HG03159 (cell line): Measurements from ENCODE around the gene CUX1.
"Not testable (repeated sequence)": the region's sequence is repeated elsewhere in the genome, so short reads cannot be mapped to it uniquely, and the experiment has no call there.

ENCODE experiments used
- ATAC-seq: cut with Tn5 transposase; IDR thresholded peaks from one replicate; pipeline ENCODE4 v1.9.1; 2021; ENCODE audit warnings: mild to moderate bottlenecking, moderate library complexity; ENCODE audit not compliant: unreplicated experiment

CUX1 gene

DNA sequence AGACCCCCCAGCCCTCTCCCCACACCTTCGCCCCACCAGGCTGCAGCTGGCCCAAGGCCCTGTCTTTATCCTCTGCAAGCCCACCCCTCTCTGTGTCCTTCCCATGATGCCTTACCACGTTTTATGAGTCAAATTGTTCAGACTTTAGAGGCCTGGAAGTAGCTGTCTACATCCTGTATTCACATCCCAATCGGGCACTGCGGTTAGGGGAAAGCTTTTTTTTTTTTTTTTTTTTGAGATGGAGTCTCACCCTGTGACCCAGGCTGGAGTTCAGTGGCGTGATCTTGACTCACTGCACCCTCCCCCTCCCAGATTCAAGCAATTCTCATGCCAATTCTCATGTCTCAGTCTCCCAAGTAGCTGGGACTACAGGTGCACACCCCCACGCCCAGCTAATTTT, 347.7 kb downstream of the CUX1 start:
- ATAC-seq = no peak

DNA sequence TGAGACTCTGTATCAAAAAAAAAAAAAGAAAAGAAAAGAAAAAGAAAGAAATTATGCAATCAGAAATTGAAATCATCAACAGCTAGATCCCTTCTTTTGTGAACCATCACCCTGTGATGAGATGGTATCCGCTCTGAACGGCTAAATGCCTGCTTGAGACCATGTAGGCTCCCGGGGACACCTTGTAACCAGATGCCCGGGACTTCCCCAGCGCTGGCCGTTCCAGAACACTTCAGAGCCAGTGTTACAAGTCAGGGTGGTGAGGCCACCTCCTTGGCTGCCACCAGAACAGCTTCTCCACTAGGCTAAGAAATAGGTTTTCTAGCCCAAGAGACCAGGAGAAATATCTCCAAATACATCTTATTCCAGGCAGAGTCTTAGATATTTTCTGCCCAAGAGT, 349.8 kb downstream of the CUX1 start:
- no peak for ATAC-seq

DNA sequence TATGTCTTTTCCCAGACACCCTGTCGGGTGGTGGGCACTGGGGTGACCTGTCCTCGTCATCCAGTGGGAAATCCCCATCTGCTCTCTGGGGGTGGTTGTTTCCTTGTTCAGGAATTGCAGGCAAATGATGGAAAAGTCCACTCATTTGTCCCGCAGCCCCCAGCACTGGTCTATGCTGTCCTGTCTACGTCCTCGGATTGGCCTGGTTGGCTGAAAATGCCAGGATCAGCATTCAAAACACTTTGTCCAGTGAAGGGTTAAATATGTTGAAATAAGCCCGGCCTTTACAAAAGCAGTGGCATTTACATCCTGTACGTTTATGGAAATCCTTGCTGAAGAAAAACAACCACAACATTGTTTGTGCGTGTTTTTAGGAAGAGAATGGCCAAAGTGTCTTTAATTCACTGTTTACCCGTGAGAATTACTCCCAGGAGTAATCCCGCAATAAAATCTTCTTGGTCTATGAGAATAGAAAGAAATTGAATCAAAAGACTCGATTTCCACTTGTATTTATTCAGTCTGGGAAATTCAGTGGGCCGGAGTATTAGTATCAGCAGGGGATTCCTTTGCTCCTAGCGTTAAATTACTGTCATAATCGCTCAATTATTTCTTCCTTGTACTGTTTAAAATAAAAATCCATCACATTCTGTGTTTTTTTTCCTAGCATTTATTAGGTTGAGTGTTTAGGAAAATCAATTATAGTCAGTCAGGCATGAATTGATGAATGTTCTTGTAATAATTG, 352.4 kb downstream of the CUX1 start:
- no peak for ATAC-seq

DNA sequence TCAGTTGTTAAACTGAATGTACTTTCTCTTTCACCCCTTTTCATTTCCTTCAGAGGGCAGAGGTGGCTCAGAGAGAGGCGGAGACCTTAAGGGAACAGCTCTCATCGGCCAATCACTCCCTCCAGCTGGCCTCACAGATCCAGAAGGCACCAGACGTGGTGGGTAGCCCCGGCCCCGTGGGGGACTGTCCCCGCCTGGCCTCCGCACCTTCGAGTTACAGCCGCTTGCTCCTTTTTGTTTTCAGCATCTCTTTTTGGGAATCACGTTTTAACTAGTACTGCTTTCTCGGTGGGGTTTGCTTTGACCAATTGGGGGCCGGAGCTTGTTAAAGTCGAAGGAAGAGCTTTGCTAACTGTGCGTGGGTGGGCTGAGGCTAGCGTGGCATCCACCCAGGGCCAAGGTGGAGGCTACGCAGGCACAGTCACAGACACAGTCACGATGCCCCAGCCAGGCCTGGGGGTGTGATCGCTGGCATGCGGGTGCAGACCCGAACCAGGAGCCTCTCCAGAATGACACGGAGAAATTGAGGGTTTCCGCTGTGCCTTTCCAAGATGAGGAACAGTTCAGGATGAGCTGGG, 353.1 kb downstream of the CUX1 start:
- ATAC-seq = no peak

DNA sequence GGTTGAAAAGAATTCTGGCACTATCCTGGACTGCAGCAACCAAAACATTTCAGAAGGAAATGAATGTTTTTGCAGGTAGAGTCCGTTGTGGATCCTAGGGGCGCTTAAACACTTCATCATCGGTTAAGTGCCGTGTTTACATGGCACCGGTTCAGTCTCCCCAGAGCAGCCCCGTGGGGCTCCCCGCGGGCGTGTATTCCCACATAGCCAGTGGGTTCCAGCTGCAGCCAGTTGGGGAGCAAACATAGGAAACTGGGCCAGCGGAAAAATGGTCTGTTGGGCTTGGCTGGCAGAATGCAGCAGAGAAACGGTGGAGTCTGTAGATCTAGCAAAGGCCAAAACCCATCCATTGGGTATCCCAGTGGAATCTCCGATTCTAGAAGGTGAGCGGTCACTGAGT, 356.2 kb downstream of the CUX1 start:
- ATAC-seq = no peak

DNA sequence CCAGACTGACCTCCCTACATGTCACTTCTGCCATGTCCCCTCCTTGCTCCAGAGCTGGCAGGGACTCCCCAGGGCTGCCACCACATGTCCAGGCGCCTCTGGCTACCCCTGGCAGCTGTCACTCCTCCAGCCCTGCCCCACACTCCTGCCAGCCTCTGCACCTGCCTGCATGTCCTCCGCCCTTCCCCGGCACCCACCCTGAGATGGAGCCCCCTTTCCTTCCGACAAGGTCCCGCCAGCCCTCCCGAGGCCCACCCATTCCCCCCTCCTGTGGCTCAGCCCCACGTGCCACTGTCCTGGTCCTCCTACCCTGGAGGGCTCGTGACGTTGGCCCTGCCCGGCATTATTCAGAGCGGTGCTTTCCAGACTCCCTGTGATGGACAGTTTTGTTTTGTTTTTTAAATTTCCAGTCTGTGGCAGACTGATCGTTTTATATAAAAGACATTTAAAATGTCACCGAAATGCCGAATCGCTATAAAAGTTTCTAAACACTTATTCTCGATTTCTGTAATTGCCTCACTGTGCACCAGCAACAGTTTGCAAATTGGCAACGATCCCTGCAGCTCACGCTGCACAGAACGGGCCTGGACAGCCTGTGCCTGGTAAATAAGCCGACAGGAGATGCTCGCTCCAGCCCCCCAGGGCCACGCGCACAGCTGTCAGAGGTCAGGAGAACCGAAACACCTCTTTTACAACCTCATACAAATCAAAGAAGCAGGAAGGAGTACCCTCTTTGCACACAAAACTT, 358.2 kb downstream of the CUX1 start:
- no peak for ATAC-seq

DNA sequence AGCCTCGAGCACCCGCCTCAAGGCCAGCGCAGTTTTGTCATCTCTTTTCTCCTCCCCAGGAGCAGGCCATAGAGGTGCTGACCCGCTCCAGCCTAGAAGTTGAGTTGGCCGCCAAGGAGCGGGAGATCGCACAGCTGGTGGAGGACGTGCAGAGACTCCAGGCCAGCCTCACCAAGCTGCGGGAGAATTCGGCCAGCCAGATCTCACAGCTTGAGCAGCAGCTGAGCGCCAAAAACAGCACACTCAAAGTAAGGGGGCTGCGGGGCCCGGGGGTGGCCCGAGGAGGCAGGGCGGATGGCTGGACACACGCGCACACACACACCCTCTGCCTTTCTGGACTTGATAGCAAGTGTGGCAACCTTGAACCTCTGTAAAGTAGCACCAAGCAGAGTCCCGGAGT, 361.0 kb downstream of the CUX1 start:
- ATAC-seq = no peak

DNA sequence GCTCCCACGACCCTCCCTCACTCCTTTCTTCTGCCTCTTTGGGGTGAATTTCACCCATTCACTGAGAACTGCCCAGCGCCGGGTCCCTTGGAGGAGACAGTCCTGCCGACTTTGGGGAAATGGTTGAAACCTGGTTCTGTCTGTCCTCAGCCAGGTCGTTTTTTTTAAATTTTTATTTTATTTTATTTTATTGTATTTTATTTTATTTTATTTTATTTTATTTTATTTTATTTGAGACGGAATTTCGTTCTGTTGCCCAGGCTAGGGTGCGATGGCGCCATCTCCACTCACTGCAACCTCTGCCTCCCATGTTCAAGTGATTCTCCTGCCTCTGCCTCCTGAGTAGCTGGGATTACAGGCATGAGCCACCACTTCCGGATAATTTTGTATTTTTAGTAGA, 363.3 kb downstream of the CUX1 start:
- ATAC-seq = no peak

DNA sequence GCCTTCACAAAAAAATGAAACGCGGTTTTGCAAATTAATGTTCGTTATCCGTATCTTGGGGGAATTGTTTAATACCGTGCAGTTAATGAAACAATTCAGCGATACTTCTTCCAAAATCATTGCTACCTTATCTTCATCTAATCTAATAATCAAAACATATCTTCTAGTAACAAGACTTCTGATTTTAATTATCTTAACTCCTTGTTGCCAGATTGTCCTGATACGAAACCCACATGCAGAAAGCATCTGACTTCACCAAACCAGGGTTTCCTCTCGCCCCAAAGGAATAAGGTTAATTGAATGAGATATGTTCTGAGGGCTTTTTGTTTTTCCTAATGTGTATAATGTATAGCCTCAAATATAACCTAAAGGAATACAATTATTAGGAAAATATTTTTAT, 364.1 kb downstream of the CUX1 start:
- no peak for ATAC-seq

DNA sequence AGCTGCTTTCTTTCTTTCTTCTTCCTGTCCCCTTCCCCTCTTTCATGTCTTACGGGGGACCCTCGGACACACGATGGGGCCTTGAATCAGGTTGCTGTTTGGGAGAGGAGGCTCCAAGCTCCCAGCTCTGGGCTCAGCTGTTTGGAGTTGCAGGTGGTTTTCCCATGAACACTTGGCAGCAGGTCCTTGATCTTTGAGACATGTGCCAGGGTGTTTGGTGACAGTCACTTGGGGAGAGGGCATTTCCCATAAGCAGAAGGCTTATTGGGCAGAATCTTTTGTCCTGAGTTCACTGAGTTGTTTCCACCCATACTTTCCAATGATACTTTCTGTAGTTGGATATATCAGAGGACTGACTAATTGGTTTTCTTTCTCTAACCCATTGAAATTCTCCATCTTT, 364.6 kb downstream of the CUX1 start:
- ATAC-seq = no peak

DNA sequence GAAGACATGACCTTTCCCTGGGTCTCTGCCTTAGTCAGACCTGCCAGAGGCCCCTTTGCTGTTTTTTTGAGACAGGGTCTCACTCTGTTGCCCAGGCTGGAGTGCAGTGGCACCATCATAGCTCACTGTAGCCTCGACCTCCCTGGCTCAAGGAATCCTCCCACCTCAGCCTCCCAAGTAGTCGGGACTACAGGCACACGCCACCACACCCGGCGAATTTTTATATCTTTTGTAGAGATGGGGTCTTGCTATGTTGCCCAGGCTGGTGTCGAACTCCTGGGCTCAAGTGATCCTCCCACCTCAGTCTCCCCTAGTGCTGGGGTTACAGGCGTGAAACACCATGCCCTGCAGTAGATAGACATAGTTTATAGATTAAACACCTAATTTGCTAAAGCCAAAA, 366.4 kb downstream of the CUX1 start:
- ATAC-seq = not testable (repeated sequence)

DNA sequence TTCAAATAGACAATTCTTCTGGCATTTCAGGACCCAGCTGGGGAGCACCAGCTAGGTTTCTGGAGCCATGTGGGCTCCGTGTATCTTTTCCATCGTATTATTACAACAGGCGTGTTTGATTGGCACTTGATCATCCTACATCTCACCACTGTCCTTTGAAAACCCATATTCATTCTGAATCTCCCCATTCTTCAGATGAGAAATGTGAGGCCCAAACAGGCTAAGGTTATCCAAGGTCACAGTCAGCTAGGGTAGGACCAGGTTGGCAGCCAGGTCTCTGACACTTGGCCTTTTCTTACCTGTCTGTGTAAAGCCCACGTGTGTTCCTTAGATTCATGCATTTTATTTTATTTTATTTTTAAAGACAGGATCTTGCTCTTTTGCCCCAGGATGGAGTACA, 366.9 kb downstream of the CUX1 start:
- no peak for ATAC-seq

DNA sequence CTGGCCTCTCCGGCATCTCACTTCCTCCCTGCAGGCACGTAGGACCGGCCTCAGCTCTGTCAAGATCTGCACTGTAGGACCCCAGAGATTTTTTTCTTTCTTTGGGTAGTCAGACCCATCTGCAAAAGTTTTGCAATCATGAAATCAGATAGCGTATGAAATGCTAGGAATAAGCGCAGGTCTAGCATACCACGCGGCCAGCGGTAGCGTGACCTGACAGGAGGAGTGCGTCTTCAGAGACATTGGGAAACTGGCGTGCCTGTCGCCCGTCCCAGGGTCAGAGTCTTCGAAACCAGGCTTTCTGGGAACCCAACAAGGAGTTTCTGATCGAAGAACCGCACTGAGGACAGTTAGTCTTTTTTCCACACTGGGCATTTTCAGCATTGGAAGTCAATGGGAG, 368.4 kb downstream of the CUX1 start:
- no peak for ATAC-seq

DNA sequence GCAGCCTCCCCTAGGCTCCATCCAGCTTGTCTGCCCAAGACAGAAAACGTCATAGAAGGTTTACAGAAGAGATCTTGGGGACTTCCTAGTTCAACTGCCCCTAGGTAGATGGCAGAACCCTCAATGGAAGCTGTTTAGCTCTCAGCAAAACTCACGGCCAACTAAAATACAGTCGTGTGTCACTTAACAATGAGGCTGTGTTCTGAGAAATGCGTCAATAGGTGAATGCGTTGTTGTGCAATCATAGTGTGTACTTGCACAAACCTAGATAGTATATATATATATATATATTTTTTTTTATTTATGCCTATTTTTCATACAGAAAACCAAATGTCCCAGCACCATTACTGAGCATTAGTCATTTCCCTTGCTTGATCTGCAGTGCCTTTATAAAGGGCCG, 368.9 kb downstream of the CUX1 start:
- ATAC-seq = no peak

DNA sequence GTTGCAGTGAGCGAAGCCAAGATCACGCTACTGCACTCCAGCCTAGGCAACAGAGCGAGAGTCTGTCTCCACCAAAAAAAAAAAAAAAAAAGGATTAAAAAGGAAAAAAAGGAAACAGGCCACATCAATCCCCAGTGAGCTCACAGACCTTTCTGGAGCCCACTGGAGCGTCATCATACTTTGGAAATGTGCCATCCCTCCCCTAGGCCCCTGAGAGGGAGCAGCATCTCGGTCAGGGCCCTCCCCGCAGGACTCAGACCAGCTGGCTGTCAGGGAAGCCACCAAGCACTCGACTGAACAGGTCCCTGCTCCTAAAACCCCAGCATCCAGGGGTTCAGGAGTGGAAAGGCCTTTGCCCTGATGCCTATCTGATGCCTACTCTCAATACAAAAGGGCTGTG, 371.3 kb downstream of the CUX1 start:
- no peak for ATAC-seq

DNA sequence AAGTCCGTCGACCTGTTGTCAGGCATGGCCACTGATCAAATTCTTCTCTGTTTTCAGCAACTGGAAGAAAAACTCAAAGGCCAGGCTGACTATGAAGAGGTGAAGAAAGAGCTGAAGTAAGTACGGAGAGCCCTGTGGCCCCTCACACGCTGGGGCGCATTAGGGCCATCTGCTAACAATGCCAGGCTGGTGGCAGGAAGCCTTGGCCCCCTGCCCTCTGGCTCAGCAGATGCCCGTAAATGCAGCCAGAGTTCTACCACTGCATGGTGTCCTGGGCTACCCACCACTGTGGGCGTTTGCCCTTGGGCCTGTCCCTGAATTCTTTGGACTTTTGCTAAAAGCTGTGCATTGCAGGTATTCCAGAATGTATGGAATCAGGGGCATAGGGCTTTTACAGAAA, 372.3 kb downstream of the CUX1 start:
- no peak for ATAC-seq

DNA sequence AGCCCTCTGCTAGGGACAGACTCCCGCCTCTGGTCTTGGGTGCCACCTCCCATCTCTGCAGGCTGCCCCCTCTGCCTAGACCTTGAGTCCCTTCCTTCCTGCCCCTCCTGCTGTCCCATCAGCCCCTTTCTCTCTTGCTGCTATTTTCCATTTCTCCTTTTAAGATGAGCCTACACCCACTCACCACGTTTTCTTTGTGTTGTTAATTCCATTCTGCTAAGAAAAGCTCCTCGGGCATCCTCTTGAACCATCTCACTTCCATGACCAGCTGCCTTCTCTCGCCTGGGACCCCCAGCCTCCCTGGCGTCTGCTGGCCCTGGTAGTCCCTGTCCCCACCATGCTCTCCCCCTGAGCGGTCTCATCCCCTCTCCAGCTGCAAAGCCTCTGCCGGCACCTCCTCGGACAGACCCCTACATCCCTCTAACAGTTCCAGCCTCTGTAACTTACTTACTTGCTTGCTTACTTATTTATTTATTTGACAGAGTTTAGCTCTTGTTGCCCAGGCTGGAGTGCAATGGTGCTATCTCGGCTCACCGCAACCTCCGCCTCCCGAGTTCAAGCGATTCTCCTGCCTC, 373.4 kb downstream of the CUX1 start:
- ATAC-seq = no peak

DNA sequence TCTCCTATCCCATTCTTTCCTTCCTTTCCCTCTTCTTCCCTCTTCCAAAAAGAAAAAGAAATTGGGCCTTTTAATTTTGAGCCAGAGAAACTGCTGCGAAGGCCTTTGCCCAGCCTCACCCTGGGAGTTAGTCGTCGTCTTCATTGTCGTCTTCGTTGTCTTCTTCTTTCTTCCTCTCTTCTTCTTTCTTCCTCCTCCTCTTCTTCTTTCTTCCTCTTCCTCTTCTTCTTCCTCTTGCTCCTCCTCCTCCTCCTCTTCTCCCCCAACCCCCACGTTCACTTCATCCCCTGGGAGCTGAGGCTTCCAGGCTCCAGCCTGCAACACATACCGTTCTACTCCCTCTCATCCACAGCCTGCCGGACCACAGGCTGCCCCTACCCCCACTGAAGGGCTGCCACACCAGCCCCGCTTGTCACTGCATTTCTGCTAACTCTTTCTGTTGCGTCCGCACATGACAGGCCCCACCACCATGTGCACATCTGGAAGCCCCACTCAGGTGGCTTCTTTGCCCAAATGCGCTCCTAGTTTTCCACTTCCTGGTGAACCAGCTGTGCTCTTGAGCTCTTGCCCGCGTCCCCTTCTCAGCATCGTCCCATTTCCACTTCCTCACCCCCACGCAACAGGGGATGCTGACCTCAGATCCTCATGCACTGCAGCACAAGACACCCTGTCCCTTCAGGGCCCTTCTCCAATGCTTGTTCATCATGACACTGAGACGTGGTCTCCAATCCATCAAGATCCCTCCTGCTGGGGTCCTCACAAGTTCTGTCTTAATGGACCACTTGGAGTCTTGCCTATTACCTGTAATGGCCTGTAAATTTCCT, 374.3 kb downstream of the CUX1 start:
- ATAC-seq = no peak

DNA sequence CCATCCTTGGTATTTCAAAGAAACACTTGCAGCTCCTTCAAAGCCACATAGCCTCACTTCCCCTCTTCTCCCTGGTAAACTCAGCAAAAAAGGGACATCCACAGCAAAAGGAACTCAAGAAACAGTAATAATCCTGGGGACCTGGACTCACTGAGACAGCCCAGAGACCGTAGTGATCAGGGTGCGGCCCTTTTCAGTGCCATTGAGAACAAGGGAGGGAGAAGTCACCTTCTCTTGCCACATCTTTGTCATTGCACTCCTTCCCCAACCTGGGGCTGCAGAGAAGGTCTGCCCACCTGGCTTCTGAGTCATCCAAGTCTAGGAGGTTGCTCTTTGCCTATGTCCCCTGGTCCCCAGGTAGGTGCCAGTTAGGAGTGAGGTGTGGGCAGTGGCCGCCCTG, 375.4 kb downstream of the CUX1 start:
- ATAC-seq = no peak

DNA sequence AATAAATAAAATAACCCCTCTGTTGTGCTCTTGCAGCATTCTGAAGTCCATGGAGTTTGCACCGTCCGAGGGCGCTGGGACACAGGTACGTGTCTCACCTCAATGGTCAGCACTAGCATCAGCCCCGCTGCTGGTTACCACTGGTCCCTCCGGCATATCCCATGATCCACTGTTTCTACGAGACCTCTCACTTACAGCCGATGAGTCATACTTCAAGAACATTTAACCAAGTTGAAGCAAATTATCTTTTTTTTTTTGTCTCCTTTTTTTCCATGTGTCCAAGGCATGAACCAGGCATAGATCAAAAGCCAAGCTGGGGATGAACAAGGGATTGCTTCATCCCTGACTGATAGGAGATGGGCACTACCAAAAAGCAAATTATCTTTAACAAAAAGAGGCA, 376.4 kb downstream of the CUX1 start:
- ATAC-seq = no peak

DNA sequence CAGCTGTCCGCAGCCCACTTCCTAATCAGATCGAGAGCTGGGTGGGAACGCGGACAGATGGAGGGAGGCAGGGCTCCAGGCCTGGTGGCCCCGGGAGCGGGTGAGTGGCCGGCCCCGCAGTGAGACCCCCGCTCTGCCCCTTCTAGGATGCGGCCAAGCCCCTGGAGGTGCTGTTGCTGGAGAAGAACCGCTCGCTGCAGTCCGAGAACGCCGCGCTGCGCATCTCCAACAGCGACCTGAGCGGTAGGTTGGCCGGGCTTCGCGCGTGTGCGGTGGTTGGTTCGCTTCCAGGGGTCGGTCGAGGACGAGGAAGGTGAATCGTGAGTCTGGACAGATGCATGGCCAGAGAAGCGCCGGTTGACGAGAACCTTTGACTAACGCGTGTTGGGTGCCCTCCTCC, 377.9 kb downstream of the CUX1 start:
- no peak for ATAC-seq
